Suprapubic skin (tissue), 3 donors: ENCODE data around the gene LGR4.

Source experiments
- EP300 ChIP-seq: sonication (generic); formaldehyde crosslinking; IDR thresholded peaks from one replicate; pipeline ENCODE4 v1.6.1; 2017; ENCODE audit warnings: antibody characterized with exemption
- POLR2A ChIP-seq, 2 donors: fragments of 450-650 bp; IDR thresholded peaks; one replicate each; pipeline ENCODE4 v1.6.1; 2017; ENCODE audit warnings: antibody characterized with exemption in 2 of 2, mild to moderate bottlenecking in 2 of 2, moderate library complexity in 2 of 2
- TF ChIP-seq, protein P1 (sequence below), 2 donors: fragments of 200-600 bp in 1 of 2; fragments of 450-650 bp in 1 of 2; sonication (generic) in 1 of 2; IDR thresholded peaks; one replicate each; pipeline ENCODE4 v1.5.1; 2016 to 2019; ENCODE audit warnings: antibody characterized with exemption in 2 of 2, mild to moderate bottlenecking in 1 of 2, moderate library complexity in 1 of 2

DNA sequence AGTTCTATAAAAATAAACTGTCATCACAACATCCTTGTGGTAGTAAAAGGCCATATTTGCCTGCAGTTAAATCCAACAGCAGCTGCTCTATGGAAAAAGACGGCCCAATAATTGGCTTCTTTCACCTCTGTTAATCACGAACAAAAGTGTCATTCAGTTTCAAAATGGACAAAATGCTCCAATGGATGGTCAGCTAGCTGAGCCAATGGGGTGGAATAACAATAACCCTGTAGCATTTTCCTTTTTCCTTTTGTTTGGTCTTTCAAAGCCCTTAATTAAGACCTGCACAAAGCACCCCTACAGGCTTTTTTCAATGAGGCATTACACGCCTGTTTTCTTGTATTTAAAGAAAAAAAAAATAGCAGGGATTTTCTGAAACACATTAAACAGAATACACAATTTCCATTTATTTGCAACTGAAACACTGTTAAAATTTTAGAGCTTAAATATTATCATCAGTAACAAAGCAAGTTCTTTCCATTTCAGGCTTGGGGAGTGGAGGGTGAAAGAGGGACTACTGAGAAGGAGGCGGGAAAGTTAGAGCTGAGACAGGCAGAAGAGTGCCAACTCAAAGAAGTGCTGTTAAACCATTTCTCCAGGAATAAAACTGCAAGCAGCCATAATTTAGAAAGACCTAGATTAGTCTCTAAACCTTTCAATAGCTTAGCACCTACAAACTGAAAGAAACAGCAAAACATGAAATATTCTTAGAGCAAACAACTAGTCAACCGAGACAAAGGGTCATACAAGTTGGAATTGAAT is 28.7 kb downstream of the LGR4 start:
- TF ChIP-seq, protein P1, sequence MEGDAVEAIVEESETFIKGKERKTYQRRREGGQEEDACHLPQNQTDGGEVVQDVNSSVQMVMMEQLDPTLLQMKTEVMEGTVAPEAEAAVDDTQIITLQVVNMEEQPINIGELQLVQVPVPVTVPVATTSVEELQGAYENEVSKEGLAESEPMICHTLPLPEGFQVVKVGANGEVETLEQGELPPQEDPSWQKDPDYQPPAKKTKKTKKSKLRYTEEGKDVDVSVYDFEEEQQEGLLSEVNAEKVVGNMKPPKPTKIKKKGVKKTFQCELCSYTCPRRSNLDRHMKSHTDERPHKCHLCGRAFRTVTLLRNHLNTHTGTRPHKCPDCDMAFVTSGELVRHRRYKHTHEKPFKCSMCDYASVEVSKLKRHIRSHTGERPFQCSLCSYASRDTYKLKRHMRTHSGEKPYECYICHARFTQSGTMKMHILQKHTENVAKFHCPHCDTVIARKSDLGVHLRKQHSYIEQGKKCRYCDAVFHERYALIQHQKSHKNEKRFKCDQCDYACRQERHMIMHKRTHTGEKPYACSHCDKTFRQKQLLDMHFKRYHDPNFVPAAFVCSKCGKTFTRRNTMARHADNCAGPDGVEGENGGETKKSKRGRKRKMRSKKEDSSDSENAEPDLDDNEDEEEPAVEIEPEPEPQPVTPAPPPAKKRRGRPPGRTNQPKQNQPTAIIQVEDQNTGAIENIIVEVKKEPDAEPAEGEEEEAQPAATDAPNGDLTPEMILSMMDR (IDR thresholded peaks at IDR 0.05): no peak
- TF ChIP-seq EP300 (no peak), POLR2A (IDR thresholded peaks at IDR 0.05) (no peak)
